Astrocyte (in vitro differentiated cells and primary cell): ENCODE results near the gene EXOC4.
"Not testable (repeated sequence)": the region's sequence is repeated elsewhere in the genome, so short reads cannot be mapped to it uniquely, and the experiment has no call there.

Source experiments
- EZH2 ChIP-seq: IDR thresholded peaks from 2 replicates; pipeline ENCODE4 v1.6.1; 2012; ENCODE audit warnings: mild to moderate bottlenecking, low read length, inconsistent platforms; ENCODE audit not compliant: insufficient read depth
- TF ChIP-seq, protein P1 (sequence below): IDR thresholded peaks from 2 replicates; pipeline ENCODE4 v1.5.1; 2011; ENCODE audit warnings: low read depth, mild to moderate bottlenecking, inconsistent platforms, low read length, moderate library complexity; ENCODE audit not compliant: insufficient read depth

DNA sequence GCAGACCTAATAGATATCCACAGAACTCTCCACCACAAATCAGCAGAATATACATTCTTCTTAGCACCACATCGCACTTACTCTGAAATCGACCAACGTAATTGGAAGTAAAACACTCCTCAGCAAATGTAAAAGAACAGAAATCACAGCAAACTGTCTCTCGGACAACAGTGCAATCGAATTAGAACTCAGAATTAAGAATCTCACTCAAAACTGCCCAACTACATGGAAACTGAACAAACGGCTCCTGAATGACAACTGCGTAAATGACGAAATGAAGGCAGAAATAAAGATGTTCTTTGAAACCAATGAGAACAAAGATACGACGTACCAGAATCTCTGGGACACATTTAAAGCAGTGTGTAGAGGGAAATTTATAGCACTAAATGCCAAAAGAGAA lies 42.1 kb upstream of the EXOC4 start:
- TF ChIP-seq, protein P1, sequence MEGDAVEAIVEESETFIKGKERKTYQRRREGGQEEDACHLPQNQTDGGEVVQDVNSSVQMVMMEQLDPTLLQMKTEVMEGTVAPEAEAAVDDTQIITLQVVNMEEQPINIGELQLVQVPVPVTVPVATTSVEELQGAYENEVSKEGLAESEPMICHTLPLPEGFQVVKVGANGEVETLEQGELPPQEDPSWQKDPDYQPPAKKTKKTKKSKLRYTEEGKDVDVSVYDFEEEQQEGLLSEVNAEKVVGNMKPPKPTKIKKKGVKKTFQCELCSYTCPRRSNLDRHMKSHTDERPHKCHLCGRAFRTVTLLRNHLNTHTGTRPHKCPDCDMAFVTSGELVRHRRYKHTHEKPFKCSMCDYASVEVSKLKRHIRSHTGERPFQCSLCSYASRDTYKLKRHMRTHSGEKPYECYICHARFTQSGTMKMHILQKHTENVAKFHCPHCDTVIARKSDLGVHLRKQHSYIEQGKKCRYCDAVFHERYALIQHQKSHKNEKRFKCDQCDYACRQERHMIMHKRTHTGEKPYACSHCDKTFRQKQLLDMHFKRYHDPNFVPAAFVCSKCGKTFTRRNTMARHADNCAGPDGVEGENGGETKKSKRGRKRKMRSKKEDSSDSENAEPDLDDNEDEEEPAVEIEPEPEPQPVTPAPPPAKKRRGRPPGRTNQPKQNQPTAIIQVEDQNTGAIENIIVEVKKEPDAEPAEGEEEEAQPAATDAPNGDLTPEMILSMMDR, result not testable (repeated sequence)
- TF ChIP-seq EZH2, result not testable (repeated sequence)
